Stimulated activated CD4-positive, alpha-beta T cell treated with anti-CD3 and anti-CD28 coated beads, Interleukin-15, amount 100 ng/mL, for 1 hour (primary cell): ENCODE measurements around the gene LAMB1.

Experiments
- DNase-seq, 2 donors: peaks; one replicate each; pipeline ENCODE4 v3.0.0-alpha.2; 2020; ENCODE audit warnings: low read depth in 1 of 2, low spot score in 1 of 2

The LAMB1 gene

GRCh38 chr7:108018668-108019067, 15.7 kb upstream of the LAMB1 start:
- no peak for DNase-seq

GRCh38 chr7:108017776-108018151, 14.8 kb upstream of the LAMB1 start:
- no peak for DNase-seq

GRCh38 chr7:108016841-108017775, 14.1 kb upstream of the LAMB1 start:
- DNase-seq = no peak

GRCh38 chr7:108015740-108016139, 12.8 kb upstream of the LAMB1 start:
- no peak for DNase-seq

- no peak for DNase-seq
Measured at GRCh38 chr7:108014747-108015682, 12.1 kb upstream of the LAMB1 start.

- no peak for DNase-seq
Measured at GRCh38 chr7:108014215-108014614, 11.3 kb upstream of the LAMB1 start.

- DNase-seq = no peak
Measured at GRCh38 chr7:108012499-108013430, 9.8 kb upstream of the LAMB1 start.

- DNase-seq = no peak
Measured at GRCh38 chr7:108010377-108010776, 7.4 kb upstream of the LAMB1 start.

- DNase-seq = no peak
Measured at GRCh38 chr7:108009873-108010272, 6.9 kb upstream of the LAMB1 start.

GRCh38 chr7:108008827-108009226, 5.9 kb upstream of the LAMB1 start:
- no peak for DNase-seq

- no peak for DNase-seq
Measured at GRCh38 chr7:108008240-108008639, 5.3 kb upstream of the LAMB1 start.

- DNase-seq = no peak
Measured at GRCh38 chr7:108007762-108008161, 4.8 kb upstream of the LAMB1 start.

- no peak for DNase-seq
Measured at GRCh38 chr7:108007261-108007660, 4.3 kb upstream of the LAMB1 start.

GRCh38 chr7:108004220-108005142, 1.5 kb upstream of the LAMB1 start:
- DNase-seq = no peak

- DNase-seq = no peak
Measured at GRCh38 chr7:108003599-108003935, 606 bp upstream of the LAMB1 start.

- no peak for DNase-seq
Measured at GRCh38 chr7:108001764-108002725, 916 bp downstream of the LAMB1 start.

GRCh38 chr7:108000875-108001763, 1.8 kb downstream of the LAMB1 start:
- no peak for DNase-seq
